ENCODE measurements around the gene MSL3B. TPM values are rescaled to one million over a fixed set of nuclear protein-coding genes. Genes with fewer than 3 reads are reported as not detected.

The MSL3B gene

DNA sequence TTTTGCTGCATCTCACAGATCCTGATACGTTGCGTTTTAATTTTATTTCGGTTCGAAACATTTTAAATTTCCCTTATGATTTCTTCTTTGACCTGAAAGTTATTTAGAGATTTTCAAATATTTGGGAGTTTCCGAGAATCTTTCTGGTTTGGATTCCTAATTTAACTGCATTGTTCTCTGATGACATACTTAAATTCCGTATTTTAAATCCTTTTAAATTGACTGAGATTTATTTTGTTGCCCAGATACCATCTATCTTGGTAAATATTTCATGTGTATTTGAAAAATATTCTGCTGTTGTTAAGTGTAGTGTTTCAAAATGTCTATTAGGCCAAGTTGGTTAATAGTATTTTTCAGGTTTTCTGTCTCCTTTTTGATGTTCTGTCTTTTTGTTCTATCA is 52.3 kb downstream of the MSL3B start:
- no TSS peak for BruUV-seq (replicated peaks)
- H3K36me3 ChIP-seq (ENCODE audit: control insufficient read depth, insufficient read depth, low read length), result no peaks in the 10 kb centered on the region
- TF ChIP-seq POLR2AphosphoS5 (IDR thresholded peaks at IDR 0.05; ENCODE audit: low read depth, low read length) (no peak), TCF7L2 (IDR thresholded peaks at IDR 0.05; ENCODE audit: low read depth, low read length) (no peak), SIN3A (IDR thresholded peaks at IDR 0.05; ENCODE audit: borderline replicate concordance, insufficient read depth, low read depth, low read length) (no peak)
- TF ChIP-seq, protein P1, sequence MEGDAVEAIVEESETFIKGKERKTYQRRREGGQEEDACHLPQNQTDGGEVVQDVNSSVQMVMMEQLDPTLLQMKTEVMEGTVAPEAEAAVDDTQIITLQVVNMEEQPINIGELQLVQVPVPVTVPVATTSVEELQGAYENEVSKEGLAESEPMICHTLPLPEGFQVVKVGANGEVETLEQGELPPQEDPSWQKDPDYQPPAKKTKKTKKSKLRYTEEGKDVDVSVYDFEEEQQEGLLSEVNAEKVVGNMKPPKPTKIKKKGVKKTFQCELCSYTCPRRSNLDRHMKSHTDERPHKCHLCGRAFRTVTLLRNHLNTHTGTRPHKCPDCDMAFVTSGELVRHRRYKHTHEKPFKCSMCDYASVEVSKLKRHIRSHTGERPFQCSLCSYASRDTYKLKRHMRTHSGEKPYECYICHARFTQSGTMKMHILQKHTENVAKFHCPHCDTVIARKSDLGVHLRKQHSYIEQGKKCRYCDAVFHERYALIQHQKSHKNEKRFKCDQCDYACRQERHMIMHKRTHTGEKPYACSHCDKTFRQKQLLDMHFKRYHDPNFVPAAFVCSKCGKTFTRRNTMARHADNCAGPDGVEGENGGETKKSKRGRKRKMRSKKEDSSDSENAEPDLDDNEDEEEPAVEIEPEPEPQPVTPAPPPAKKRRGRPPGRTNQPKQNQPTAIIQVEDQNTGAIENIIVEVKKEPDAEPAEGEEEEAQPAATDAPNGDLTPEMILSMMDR (IDR thresholded peaks at IDR 0.05), result no peak
- TF ChIP-seq, protein P2, sequence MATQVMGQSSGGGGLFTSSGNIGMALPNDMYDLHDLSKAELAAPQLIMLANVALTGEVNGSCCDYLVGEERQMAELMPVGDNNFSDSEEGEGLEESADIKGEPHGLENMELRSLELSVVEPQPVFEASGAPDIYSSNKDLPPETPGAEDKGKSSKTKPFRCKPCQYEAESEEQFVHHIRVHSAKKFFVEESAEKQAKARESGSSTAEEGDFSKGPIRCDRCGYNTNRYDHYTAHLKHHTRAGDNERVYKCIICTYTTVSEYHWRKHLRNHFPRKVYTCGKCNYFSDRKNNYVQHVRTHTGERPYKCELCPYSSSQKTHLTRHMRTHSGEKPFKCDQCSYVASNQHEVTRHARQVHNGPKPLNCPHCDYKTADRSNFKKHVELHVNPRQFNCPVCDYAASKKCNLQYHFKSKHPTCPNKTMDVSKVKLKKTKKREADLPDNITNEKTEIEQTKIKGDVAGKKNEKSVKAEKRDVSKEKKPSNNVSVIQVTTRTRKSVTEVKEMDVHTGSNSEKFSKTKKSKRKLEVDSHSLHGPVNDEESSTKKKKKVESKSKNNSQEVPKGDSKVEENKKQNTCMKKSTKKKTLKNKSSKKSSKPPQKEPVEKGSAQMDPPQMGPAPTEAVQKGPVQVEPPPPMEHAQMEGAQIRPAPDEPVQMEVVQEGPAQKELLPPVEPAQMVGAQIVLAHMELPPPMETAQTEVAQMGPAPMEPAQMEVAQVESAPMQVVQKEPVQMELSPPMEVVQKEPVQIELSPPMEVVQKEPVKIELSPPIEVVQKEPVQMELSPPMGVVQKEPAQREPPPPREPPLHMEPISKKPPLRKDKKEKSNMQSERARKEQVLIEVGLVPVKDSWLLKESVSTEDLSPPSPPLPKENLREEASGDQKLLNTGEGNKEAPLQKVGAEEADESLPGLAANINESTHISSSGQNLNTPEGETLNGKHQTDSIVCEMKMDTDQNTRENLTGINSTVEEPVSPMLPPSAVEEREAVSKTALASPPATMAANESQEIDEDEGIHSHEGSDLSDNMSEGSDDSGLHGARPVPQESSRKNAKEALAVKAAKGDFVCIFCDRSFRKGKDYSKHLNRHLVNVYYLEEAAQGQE (IDR thresholded peaks at IDR 0.05; ENCODE audit: insufficient read depth in 1 of 2, low read depth in 2 of 2, low read length in 1 of 2), result no peak
- H3K4me3 ChIP-seq (ENCODE audit: low read depth in 2 of 2, low read length in 2 of 2), result no peak overlapping the region
- ATAC-seq (no peak), DNase-seq (ENCODE audit: low read depth, low spot score) (no peak)
- no peak overlapping the region for H3K27ac ChIP-seq (ENCODE audit: low read length)
- POLR2A ChIA-PET, result interaction anchor here (0.6 kb wide), 1 partner anchor 306 kb away, joined by 4 read pairs; no protein-coding TSS in a partner anchor
- intact Hi-C loops (cut with micrococcal nuclease; ENCODE audit: unreplicated experiment), result no loop called here
- H3K4me1 ChIP-seq (ENCODE audit: control insufficient read depth, insufficient read depth, low read length), result no peaks in the 10 kb centered on the region
- CTCF ChIA-PET, result no interaction called here
- in situ Hi-C loops (cut with HindIII; ENCODE audit: low pct_unique_long_range_greater_than_20kb, low sequenced_read_pairs), result no loop called here
- H3K27me3 ChIP-seq (ENCODE audit: control insufficient read depth, insufficient read depth, low read length), result no peaks in the 10 kb centered on the region
- no peaks in the 10 kb centered on the region for H3K9me3 ChIP-seq (ENCODE audit: control insufficient read depth, insufficient read depth, low read depth, low read length)

Other genes starting within 250 kb of the MSL3B start
- gene UGT1A10, start 231.9 kb downstream of the MSL3B start, total RNA-seq (2021; ENCODE audit: unreplicated experiment), result not detected
- gene UGT1A9, start 196.5 kb downstream of the MSL3B start, total RNA-seq (2021; ENCODE audit: unreplicated experiment), result not detected
- not detected for gene UGT1A7, start 186.5 kb downstream of the MSL3B start, total RNA-seq (2021; ENCODE audit: unreplicated experiment)
- not detected for gene UGT1A6, start 175.5 kb downstream of the MSL3B start, total RNA-seq (2021; ENCODE audit: unreplicated experiment)
- not detected for gene UGT1A5, start 155.5 kb downstream of the MSL3B start, total RNA-seq (2021; ENCODE audit: unreplicated experiment)
- not detected for gene UGT1A4, start 149.7 kb downstream of the MSL3B start, total RNA-seq (2021; ENCODE audit: unreplicated experiment)
- gene UGT1A3, start 139.3 kb downstream of the MSL3B start, total RNA-seq (2021; ENCODE audit: unreplicated experiment), result not detected
- not detected for gene UGT1A1, start 108.1 kb downstream of the MSL3B start, total RNA-seq (2021; ENCODE audit: unreplicated experiment)
- gene MROH2A, start 90.1 kb downstream of the MSL3B start, total RNA-seq (2021; ENCODE audit: unreplicated experiment), result not detected
- 87.0 TPM for gene HJURP, start 13.9 kb downstream of the MSL3B start, total RNA-seq (2021; ENCODE audit: unreplicated experiment)
- gene TRPM8, start 49.0 kb upstream of the MSL3B start, total RNA-seq (2021; ENCODE audit: unreplicated experiment), result 3.9 TPM
- gene SPP2, start 182.3 kb upstream of the MSL3B start, total RNA-seq (2021; ENCODE audit: unreplicated experiment), result not detected